NT2/D1 (cell line): ENCODE results near the gene PEX19.

Source experiments
- DNase-seq: peaks from one replicate; pipeline ENCODE4 v3.0.0-alpha.2; 2011; ENCODE audit warnings: low read depth, low spot score
- H3K27me3 ChIP-seq: 2 replicates; pipeline ENCODE4 v1.6.0; 2011; ENCODE audit warnings: mild to moderate bottlenecking; ENCODE audit not compliant: insufficient read length, insufficient read depth
- H3K36me3 ChIP-seq: 2 replicates; pipeline ENCODE4 v1.6.1; 2011; ENCODE audit warnings: mild to moderate bottlenecking, low read length, mixed read lengths; ENCODE audit not compliant: insufficient read depth, insufficient read length
- H3K4me1 ChIP-seq: 2 replicates; pipeline ENCODE4 v1.5.1; 2011; ENCODE audit not compliant: insufficient read depth, insufficient read length
- H3K4me3 ChIP-seq: 2 replicates; pipeline ENCODE4 v1.5.1; 2011; ENCODE audit warnings: low read depth; ENCODE audit not compliant: insufficient read length
- H3K9ac ChIP-seq: 2 replicates; pipeline ENCODE4 v1.6.0; 2011; ENCODE audit warnings: low read depth; ENCODE audit not compliant: insufficient read length
- H3K9me3 ChIP-seq: 2 replicates; pipeline ENCODE4 v1.5.1; 2011; ENCODE audit warnings: mild to moderate bottlenecking, low read length; ENCODE audit not compliant: insufficient read depth
- SUZ12 ChIP-seq: IDR thresholded peaks from 2 replicates; pipeline ENCODE4 v1.6.1; 2011; ENCODE audit not compliant: insufficient read length, insufficient read depth; ENCODE audit errors: extremely low read depth
- YY1 ChIP-seq: IDR thresholded peaks from 2 replicates; pipeline ENCODE4 v1.6.1; 2011; ENCODE audit not compliant: insufficient read length, insufficient read depth
- ZNF274 ChIP-seq: IDR thresholded peaks from 2 replicates; pipeline ENCODE4 v1.6.1; 2011; ENCODE audit warnings: mild to moderate bottlenecking, low read depth, low read length

The PEX19 gene

DNA sequence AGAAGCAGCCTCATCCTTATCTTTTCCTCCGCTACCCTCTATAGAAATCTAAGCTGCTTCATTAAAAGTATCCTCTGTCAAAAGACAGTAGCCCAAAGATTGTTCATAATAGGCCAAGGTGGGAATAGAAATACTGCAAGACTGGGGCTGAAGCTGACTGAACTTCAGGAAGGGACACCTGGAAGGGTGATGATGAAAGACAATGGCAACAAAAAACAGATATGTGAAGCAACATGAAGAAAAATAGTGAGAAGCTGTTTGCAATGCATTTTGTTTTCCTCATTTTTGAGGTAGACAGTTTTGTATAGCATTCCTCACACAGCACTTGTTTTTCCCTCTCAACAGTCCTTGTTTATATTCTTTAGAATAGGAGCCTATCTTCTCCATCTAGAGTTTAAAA, 39.5 kb downstream of the PEX19 start:
- H3K9ac ChIP-seq = no peak overlapping the region
- H3K9me3 ChIP-seq = no peaks in the 10 kb centered on the region
- H3K27me3 ChIP-seq = no peaks in the 10 kb centered on the region
- no peak for TF ChIP-seq SUZ12
- no peak for TF ChIP-seq YY1
- no peak for TF ChIP-seq ZNF274
- no peaks in the 10 kb centered on the region for H3K4me1 ChIP-seq
- H3K36me3 ChIP-seq = peaks cover 45% of the 10 kb centered on the region
- H3K4me3 ChIP-seq = no peak overlapping the region
- no peak for DNase-seq

DNA sequence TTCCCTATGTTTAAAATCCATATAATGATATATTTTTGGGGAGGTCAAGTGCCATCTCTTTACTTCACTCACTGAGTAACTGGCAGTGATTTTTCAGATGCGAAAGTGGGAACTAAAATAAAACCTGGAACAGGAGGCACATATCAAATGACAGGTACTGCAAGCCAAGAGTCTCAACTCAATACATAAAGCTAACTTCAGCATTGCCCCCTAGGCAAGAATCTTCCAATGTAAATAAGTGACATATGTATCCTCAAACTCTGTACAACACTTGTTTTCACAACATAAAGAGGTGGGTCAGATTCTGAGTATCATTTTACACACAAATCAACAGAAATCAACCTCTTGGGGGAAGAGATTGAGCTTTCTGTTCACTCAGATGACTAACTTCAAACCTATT, 40.7 kb downstream of the PEX19 start:
- TF ChIP-seq YY1 = no peak
- DNase-seq = no peak
- Histone ChIP-seq H3K9me3 (no peaks in the 10 kb centered on the region), H3K4me3 (no peak overlapping the region), H3K4me1 (no peaks in the 10 kb centered on the region), H3K36me3 (peaks cover 48% of the 10 kb centered on the region), H3K9ac (no peak overlapping the region), H3K27me3 (no peaks in the 10 kb centered on the region)

DNA sequence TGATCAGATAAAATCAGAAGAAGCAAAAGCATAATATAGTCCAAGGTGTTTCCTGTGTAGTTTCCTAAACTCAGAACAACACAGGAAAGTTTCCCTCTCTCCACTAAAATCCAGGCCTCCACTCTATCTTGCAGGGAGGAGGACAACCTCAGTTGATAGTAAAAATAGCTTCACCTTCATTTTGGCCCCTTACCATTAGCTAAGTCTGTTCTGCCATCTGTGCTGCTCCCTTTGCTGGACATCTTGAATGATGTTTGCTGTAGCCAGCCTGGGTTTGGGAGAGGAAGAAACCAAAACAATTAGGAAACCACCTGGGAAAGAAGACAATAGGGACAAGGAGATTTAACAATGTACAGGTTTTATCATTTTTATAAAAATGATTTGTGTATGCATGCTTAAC, 41.2 kb downstream of the PEX19 start:
- no peaks in the 10 kb centered on the region for H3K9me3 ChIP-seq
- no peak overlapping the region for H3K4me3 ChIP-seq
- peaks cover 53% of the 10 kb centered on the region for H3K36me3 ChIP-seq
- no peak overlapping the region for H3K9ac ChIP-seq
- TF ChIP-seq YY1 = no peak
- TF ChIP-seq SUZ12 = no peak
- TF ChIP-seq ZNF274 = no peak
- no peaks in the 10 kb centered on the region for H3K4me1 ChIP-seq
- DNase-seq = no peak
- no peaks in the 10 kb centered on the region for H3K27me3 ChIP-seq

DNA sequence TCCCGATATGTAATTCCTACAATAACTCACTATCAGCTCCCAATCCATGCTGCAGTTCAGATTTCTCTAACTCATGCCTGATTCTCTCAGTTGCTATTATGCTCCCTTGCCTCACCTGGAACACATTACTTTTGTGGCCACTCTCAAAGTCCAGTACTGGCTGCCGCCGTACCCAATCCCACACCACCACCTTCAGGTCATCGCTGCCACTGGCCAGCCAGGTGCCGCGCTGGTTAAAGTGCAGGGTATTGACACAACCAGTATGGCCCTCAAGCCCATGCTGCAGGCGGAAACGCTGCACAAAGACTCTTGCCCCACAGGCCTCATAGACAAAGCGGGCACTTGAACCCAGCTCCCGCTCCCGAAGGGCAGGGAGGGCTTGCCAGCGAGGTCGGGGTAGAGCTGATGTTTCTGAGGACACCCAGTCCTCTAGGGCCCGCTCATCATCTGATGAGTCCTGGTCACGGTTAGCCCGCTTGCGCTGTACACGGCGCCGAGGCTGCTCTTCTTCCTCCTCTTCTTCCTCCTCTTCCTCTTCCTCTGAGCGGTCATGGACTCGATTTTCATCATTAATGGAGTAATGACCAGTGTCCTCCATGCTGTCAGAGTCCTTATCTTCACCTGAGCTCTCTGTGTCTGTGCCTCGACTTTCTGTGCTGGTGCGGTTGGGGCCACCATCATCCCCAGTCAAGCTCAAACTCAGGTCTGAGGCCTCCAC, 45.2 kb downstream of the PEX19 start:
- H3K27me3 ChIP-seq = no peaks in the 10 kb centered on the region
- no peaks in the 10 kb centered on the region for H3K9me3 ChIP-seq
- H3K4me1 ChIP-seq = no peaks in the 10 kb centered on the region
- DNase-seq = no peak
- no peak for TF ChIP-seq SUZ12
- no peak for TF ChIP-seq YY1
- no peak for TF ChIP-seq ZNF274
- peaks cover 90% of the 10 kb centered on the region for H3K36me3 ChIP-seq
- H3K9ac ChIP-seq = no peak overlapping the region
- H3K4me3 ChIP-seq = no peak overlapping the region

DNA sequence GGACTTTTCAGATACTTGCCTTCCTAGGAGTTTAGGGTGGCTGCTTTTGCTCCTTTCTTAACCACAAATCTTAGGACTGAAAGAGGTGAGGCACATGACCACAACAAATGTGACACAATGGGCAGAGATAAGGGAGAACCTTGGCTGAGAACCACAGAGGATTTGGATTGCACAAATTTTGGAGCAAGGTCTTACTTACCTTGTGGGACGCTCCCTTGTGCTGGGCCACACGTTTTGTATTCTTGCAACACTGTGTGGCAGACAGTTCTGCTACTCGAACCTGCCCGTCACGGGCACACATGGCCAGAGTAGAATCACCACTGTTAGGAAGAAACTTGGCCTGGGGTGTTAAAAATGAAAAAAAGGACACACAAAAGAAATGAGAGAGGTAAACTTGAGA, 46.5 kb downstream of the PEX19 start:
- TF ChIP-seq YY1 = no peak
- no peak for TF ChIP-seq SUZ12
- no peak for TF ChIP-seq ZNF274
- no peak for DNase-seq
- H3K4me1 ChIP-seq = no peaks in the 10 kb centered on the region
- H3K9ac ChIP-seq = no peak overlapping the region
- H3K4me3 ChIP-seq = no peak overlapping the region
- no peaks in the 10 kb centered on the region for H3K9me3 ChIP-seq
- H3K27me3 ChIP-seq = no peaks in the 10 kb centered on the region
- H3K36me3 ChIP-seq = peaks cover 84% of the 10 kb centered on the region

DNA sequence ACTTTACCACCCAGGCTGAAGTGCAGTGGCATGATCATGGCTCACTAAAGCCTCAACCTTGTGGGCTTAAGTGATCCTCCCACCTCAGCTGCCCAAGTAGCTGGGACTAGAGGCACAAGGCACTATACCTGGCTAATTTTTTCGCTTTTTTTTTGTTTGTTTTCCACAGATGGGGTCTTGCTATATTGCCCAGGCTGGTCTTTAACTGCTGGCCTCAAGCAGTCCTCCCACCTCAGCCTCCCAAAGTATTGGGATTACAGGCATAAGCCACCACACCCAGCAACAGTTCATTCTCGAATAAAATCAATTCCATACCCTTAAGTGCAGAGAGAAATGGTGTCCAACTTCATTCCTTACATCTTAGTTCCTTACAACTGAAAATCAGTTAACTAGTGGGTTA, 47.4 kb downstream of the PEX19 start:
- Histone ChIP-seq H3K4me3 (no peak overlapping the region), H3K9me3 (no peaks in the 10 kb centered on the region), H3K27me3 (no peaks in the 10 kb centered on the region), H3K4me1 (no peaks in the 10 kb centered on the region), H3K36me3 (peaks cover 84% of the 10 kb centered on the region), H3K9ac (no peak overlapping the region)
- DNase-seq = no peak
- TF ChIP-seq ZNF274 (no peak), YY1 (no peak), SUZ12 (no peak)

DNA sequence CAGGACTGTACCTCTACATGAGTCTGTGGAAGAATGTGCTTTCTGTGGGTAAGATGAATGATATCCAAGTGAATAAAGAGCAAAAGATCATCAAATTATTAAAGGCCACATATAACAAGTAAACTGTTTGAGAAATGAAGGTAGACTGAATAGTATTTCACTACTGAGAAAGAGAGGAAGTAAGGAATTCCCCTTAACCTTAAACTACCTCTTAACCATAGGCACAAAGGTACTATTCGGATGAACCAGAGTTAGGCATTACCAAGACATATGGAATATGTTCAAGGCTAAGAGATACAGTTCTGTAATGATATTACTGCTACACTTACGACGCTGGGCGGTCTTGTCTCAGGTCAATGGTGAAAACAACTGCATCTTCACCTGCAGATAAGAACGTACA, 48.1 kb downstream of the PEX19 start:
- Histone ChIP-seq H3K4me3 (no peak overlapping the region), H3K9ac (no peak overlapping the region), H3K36me3 (peaks cover 85% of the 10 kb centered on the region), H3K27me3 (no peaks in the 10 kb centered on the region), H3K9me3 (no peaks in the 10 kb centered on the region), H3K4me1 (no peaks in the 10 kb centered on the region)
- TF ChIP-seq YY1 = no peak
- TF ChIP-seq SUZ12 = no peak
- TF ChIP-seq ZNF274 = no peak
- no peak for DNase-seq

DNA sequence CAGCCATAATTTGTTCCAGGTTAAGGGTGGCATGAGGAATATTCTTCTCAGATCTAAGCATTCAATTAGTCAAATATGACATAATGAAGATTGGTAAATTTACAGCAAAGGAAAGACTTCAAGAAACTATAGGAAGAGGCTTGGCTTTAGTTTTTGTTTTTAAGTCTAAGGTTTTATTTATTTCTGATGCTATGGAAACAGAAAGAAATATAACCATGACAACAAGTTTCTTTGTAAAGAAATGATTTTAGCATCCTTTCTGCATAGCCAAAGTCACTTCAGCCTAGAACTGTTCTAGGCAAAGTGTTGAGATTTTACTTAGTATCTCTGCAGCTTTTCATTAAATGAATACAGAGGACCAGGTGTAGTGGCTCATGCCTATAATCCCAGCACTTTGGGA, 52.0 kb downstream of the PEX19 start:
- no peak for TF ChIP-seq ZNF274
- TF ChIP-seq YY1 = no peak
- TF ChIP-seq SUZ12 = no peak
- Histone ChIP-seq H3K27me3 (no peaks in the 10 kb centered on the region), H3K4me3 (no peak overlapping the region), H3K36me3 (peaks cover 86% of the 10 kb centered on the region), H3K9me3 (no peaks in the 10 kb centered on the region), H3K9ac (no peak overlapping the region), H3K4me1 (no peaks in the 10 kb centered on the region)
- DNase-seq = no peak
